Measurements from ENCODE around the gene ZNF578.
"Not testable (repeated sequence)": the region's sequence is repeated elsewhere in the genome, so short reads cannot be mapped to it uniquely, and the experiment has no call there.

Gene ZNF578

DNA sequence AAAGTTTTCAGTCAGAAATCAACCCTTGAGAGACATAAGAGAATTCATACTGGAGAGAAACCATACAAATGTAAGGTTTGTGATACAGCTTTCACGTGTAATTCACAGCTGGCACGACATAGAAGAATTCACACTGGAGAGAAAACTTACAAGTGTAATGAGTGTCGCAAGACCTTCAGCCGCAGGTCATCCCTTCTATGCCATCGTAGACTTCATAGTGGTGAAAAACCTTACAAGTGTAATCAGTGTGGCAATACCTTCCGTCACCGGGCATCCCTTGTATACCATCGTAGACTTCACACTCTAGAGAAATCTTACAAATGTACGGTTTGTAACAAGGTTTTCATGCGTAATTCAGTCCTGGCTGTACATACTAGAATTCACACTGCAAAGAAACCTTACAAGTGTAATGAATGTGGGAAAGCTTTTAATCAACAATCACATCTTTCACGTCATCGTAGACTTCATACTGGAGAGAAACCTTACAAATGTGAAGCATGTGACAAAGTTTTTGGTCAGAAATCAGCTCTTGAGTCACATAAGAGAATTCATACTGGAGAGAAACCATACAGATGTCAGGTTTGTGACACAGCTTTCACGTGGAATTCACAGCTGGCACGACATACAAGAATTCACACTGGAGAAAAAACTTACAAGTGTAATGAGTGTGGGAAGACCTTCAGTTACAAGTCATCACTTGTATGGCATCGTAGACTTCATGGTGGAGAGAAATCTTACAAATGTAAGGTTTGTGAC lies 101.0 kb downstream of the ZNF578 start:
- no peak for ATAC-seq (replicated peaks)
- DNase-seq = no peak
- Mint-ChIP-seq H3K36me3 (ENCODE audit: insufficient read depth) (peaks cover 66% of the 10 kb centered on the region), H3K9me3 (peaks cover 12 to 24% of the 10 kb centered on the region in 2 donors), H3K27ac (no peak overlapping the region), H3K27me3 (no peaks in the 10 kb centered on the region), H3K4me3 (no peak overlapping the region), H3K4me1 (ENCODE audit: low read depth in 2 of 2) (peaks cover 0 to 7% of the 10 kb centered on the region in 2 donors)

DNA sequence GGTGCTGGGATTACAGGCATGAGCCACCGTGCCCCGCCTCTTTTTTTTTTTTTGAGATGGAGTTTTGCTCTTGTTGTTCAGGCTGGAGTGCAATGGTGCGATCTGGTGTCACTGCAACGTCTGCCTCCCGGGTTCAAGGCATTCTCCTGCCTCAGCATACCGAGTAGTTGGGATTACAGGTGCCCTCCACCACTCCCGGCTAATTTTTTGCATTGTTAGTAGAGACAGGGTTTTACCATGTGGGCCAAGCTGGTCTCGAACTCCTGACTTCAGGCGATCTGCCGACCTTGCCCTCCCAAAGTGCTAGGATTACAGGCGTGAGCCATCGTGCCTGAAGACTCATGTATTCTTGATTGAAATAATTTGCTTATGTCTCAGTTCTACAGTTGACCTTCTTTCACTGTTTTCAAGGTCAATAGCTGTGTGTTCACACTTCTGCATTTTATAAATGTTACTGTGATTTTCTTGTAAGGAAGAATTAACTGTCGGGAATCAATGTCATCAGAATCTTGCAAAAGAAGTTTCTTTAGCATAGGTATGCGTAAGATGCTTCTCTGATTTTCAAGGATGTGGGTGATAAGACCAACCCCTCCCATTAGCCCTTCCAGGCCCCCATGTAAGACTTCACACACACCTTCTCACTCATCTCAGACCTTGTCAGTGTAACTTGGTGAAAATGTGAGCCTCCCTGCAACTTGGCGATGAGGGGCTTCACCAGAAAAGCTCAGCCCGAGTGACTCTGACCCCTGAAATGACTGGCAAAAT lies 104.1 kb downstream of the ZNF578 start:
- Mint-ChIP-seq H3K36me3 (ENCODE audit: insufficient read depth) (peaks cover 36% of the 10 kb centered on the region), H3K4me1 (ENCODE audit: low read depth in 2 of 2) (no peaks in the 10 kb centered on the region), H3K4me3 (no peak overlapping the region), H3K9me3 (peaks cover 12 to 18% of the 10 kb centered on the region in 2 donors), H3K27ac (peak overlapping the region in 1 of 2 donors; percentile 46), H3K27me3 (no peaks in the 10 kb centered on the region)
- ATAC-seq (replicated peaks) (no peak), DNase-seq (no peak)

DNA sequence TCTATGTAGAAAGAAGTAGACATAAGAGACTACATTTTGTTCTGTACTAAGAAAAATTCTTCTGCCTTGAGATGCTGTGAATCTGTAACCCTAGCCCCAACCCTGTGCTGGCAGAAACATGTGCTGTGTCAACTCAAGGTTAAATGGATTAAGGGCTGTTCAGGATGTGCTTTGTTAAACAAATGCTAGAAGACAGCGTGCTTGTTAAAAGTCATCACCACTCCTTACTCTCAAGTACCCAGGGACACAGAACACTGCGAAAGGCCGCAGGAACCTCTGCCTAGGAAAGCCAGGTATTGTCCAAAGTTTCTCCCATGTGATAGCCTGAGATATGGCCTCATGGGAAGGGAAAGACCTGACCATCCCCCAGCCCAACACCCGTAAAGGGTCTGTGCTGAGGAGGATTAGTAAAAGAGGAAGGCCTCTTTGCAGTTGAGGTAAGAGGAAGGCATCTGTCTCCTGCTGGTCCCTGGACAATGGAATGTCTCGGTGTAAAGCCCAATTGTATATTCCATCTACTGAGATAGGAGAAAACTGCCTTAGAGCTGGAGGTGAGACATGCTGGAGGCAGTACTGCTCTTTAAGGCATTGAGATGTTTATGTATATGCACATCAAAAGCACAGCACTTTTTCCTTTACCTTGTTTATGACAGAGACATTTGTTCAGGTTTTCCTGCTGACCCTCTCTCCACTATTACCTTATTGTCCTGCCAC lies 105.5 kb downstream of the ZNF578 start:
- DNase-seq; ATAC-seq (replicated peaks); H3K27me3 Mint-ChIP-seq; H3K4me1 Mint-ChIP-seq (ENCODE audit: low read depth in 2 of 2); H3K27ac Mint-ChIP-seq; H3K4me3 Mint-ChIP-seq: not testable (repeated sequence)
- H3K36me3 Mint-ChIP-seq (ENCODE audit: insufficient read depth) = peaks cover 21% of the 10 kb centered on the region
- peaks cover 8 to 15% of the 10 kb centered on the region in 2 donors for H3K9me3 Mint-ChIP-seq

DNA sequence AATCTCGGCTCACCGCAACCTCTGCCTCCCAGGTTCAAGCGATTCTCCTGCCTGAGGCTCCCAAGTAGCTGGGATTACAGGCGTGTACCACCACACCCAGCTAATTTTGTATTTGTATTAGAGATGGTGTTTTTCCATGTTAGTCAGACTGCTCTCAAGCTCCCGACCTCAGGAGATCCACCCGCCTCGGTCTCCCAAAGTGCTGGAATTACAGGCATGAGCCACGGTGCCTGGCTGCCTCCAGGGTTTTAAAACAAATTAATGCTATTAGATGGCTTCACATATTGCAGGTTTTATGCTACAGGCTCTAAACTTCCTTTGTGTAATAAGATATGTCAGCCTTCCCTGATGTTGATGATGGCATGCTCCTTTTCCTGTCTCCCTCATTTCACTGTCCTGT lies 108.3 kb downstream of the ZNF578 start:
- H3K9me3 Mint-ChIP-seq; DNase-seq; H3K4me3 Mint-ChIP-seq; H3K27me3 Mint-ChIP-seq; H3K27ac Mint-ChIP-seq; H3K36me3 Mint-ChIP-seq (ENCODE audit: insufficient read depth); ATAC-seq (replicated peaks); H3K4me1 Mint-ChIP-seq (ENCODE audit: low read depth in 2 of 2): not testable (repeated sequence)

Measured in effector memory CD8-positive, alpha-beta T cell (primary cell).